GM20000 (cell line): ENCODE measurements around the gene CEP89.

Experiments used
- DNase-seq: peaks from one replicate; pipeline ENCODE4 v3.0.0; 2012; ENCODE audit warnings: low spot score
- TF ChIP-seq, protein P1 (sequence below): IDR thresholded peaks from 2 replicates; pipeline ENCODE4 v1.5.1; 2012; ENCODE audit warnings: mild to moderate bottlenecking, control low read depth; ENCODE audit errors: extremely low read depth, missing control alignments

The CEP89 gene

DNA sequence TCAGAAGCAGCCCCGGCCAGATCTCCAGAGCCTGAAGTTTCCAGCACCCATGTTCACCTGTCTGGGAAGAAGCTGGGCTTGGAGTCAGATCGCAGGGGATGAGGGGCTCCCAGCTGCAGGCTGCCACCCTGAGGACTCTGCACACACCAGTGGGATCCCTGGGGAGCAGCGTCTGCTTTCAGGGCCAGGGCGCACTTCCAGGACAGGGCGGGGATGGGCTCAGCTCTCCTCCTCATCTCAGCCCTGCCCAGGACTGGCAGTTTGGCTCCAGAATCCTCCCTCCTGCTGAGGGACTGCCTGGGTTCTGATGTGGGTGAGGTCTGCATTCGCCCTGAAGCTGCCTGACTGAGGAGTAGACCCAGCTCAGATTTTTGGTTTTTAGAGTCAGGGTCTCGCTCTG, 105.7 kb downstream of the CEP89 start:
- TF ChIP-seq, protein P1, sequence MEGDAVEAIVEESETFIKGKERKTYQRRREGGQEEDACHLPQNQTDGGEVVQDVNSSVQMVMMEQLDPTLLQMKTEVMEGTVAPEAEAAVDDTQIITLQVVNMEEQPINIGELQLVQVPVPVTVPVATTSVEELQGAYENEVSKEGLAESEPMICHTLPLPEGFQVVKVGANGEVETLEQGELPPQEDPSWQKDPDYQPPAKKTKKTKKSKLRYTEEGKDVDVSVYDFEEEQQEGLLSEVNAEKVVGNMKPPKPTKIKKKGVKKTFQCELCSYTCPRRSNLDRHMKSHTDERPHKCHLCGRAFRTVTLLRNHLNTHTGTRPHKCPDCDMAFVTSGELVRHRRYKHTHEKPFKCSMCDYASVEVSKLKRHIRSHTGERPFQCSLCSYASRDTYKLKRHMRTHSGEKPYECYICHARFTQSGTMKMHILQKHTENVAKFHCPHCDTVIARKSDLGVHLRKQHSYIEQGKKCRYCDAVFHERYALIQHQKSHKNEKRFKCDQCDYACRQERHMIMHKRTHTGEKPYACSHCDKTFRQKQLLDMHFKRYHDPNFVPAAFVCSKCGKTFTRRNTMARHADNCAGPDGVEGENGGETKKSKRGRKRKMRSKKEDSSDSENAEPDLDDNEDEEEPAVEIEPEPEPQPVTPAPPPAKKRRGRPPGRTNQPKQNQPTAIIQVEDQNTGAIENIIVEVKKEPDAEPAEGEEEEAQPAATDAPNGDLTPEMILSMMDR: no peak
- no peak for DNase-seq

DNA sequence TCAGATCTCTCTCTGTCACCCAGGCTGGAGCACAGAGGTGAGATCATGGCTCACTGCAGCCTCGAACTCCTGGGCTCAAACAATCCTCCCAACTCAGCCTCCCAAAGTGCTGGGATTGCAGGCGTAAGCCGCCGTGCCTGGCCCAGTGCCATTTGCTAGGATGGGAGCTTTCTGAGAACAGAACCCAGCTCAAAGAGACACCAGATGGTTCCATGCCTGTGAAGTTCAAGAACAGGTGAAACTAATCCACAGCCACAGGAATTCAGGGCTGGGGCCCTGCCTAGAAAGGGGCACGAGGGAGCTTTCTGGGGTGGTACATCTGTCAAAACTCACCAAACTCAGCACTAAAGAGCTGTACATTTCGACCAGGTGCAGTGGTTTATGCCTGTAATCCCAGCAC, 106.4 kb downstream of the CEP89 start:
- no peak for DNase-seq
- TF ChIP-seq, protein P1: no peak

DNA sequence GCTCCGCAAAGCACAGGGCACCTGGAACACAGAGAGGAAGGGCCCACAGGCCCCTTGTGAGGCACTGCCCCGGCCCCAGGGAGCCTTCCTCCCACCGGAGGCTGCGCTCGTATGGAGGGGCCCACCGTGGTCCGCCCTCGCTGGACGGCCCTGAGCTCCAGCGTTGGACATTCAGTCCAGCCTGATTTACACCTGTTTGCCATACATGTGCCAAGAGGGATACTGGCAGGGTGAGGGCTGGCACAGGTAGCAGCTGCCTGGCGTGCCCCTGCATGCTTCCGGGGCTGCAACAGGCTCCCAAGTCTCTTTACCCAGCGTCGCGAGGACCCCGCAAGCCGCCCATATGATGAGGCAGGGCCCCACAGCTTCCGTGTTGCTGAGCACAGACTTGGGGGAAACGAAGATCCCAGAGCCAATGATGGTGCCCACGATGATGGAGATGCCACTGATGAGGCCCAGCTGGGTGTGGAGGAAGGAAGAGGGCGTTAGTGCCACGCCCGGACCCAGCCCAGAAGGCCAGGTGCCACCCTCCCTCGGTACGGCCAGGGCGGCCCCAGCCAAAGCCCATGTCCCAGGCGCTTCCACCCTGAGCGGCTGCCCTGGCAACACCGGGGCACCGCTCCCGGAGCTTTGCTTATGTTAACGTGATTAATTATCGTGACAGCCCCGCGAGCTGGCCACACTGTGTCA, 107.3 kb downstream of the CEP89 start:
- DNase-seq: no peak
- TF ChIP-seq, protein P1: no peak

DNA sequence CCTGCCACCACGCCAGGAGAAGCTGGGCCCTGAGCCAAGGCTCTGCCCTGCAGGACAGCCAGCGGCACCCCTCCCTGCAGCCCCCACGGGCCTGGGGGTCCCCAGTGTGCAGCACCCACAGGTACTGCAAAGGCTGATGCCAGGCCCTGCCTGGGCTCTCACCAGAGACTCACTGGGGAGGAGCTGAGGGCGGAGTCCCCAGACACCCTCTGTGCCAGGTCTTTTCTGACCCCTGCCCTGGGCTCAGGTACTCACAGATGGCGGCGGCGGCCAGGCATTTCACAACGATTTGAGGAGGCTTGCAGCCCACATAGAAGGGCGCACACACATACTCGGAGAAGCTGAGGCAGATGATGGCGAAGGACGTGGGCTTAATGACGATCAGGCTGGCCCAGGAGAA, 107.9 kb downstream of the CEP89 start:
- TF ChIP-seq, protein P1: no peak
- DNase-seq: no peak

DNA sequence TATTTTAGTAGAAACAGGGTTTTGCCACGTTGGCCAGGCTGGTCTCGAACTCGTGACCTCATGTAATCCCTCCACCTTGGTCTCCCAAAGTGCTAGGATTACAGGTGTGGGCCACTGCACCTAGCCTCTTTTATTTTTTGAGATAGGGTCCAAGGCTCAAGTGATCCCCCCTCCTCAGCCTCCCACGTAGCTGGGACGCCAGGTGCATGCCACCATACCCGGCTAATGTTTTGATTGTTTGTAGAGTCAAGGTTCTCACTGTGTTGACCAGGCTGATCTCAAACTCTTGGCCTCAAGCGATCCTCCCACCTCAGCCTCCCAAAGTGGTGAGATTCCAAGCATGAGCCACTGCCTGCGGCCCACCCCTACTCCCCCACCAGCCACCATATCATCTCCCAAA, 108.5 kb downstream of the CEP89 start:
- DNase-seq: no peak
- TF ChIP-seq, protein P1: no peak

DNA sequence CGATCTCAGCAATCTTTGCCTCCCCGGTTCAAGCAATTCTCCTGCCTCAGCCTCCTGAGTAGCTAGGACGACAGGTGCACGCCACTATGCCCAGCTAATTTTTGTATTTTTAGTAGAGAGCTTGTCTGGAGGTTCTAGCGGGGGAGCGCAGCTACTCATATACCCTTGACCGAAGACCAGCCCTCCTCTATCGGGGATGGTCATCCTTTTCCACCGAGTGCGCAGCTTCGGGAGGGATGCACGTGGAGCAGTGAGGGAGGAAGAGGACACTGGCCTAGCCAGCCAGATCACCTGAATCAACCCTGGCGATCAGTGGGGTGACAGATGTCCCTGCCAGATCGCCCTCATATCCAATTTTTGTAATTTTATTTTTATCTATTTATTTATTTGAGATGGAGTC, 109.0 kb downstream of the CEP89 start:
- TF ChIP-seq, protein P1: no peak
- no peak for DNase-seq

DNA sequence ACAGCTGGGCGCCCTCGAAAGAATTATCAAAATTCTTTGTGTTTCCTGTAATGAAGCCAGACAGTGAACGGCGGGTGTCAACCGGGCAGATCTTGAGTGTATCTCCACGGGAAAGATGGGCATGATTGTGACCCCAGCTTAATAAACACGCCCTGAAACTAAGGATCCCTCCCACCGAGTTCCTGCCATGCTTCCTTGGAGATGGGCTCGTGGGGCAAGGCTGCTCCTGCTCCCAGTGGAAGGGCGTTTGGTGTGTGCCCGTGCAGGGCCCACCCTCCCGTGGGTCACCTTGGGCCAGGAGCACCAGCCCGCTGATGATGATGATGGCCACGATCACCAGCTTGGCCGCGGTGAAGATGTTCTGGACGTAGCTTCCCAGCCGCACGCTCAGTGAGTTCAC, 109.6 kb downstream of the CEP89 start:
- TF ChIP-seq, protein P1: no peak

More for the DNA sequence above, 109.6 kb downstream of the CEP89 start:
- DNase-seq: no peak
